Activated T-cell treated with anti-CD3 and anti-CD28 coated beads for 4 hours (primary cell): ENCODE results near the gene GADD45G.

Experiments
- DNase-seq: peaks from one replicate; pipeline ENCODE4 v3.0.0-alpha.2; 2020

GADD45G gene, protein sequence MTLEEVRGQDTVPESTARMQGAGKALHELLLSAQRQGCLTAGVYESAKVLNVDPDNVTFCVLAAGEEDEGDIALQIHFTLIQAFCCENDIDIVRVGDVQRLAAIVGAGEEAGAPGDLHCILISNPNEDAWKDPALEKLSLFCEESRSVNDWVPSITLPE

DNA sequence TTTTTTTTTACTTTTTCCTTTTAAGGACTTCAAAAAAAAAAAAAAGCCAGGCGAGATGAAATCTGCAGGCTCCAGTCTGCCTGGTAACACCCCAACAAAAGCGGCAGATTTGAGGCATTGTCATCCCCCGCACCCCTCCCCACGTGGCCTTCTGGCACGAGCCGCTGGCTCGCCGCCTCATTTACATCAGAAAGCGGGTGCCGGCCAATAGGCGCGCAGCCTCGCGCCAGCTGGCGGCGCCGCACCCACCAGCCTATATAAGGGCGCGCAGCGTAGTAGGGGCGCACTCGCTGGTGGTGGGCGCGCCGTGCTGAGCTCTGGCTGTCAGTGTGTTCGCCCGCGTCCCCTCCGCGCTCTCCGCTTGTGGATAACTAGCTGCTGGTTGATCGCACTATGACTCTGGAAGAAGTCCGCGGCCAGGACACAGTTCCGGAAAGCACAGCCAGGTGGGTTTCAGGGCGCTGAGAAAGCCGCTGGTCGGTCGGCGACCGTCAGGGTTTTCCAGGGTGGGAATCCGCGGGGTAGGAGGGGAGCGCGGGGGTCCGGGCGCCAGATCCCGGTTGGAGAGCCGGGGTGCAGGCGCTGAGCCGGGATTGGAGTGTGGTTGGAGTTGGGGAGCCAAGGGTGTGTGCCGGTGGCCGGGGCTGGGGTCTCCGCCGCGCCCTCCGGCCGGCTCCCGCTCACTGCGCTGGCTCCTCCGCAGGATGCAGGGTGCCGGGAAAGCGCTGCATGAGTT, at the start of gene GADD45G:
GADD45G (plus strand) TSS at position 284 of the 736 bp plus-strand sequence; CDS start at position 394, 110 bp downstream.
- peak; percentile 83 for DNase-seq

DNA sequence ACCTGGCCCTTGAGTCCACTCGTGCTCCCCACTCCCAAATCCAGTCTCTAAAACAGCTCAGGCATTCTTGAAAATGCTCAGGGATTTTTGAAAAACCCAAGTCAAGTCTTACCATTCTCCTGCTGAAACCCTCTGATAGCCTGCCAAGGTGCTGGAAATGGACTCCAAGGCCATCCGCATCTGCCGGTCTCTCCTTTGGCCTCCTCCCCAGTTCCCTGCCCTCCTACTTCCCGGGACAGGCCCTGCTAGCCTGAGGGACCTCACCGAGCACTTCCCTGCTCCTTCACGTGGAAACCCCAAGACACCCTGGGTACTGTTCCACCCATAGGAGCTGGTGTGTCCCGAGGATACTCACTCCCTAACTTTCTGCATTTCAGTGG, 49.8 kb upstream of the GADD45G start:
- no peak for DNase-seq

DNA sequence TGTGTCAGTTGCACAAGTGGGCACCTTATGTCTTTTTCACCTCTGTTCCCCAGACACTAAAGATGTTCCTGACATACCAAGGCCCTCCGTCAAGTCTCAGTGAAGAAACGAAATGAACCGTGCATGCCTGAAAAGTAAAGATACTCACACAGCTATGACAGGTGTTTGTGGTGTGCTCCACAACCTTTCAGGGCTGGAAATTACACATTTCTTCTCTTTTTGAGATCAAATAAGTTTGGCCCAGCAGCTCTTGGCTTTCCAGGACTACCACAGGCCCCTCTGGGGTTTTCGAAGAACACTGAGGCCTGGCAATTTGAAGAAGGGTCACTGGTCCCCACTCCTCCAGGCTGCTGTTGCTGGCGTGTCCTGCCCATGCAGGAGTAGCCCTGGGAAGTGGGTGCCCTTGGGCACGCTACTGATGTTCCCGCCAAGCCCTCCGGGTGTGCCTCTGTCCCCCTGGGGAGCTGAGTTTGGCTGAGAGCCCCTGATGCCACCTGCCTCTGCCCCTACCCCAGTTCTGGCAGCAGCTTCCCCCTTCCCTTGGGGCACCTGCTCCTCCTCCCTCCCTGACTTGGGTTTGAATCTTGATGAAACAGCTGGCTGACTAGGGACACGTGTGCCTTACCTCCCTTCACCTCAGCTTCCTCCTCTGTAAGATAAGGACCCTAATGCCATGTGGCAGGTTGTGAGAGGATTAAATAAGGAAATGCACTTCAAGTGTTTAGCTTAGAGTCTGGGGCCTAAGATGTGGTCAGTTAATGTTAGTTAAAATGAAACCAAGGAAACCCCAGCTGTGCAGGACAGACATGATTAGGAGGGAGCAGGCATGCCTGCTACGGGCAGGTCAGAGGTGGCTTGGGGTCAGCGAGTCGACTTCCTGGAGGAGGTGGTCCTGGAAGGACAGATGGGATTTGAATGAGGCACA, 49.1 kb upstream of the GADD45G start:
- no peak for DNase-seq

DNA sequence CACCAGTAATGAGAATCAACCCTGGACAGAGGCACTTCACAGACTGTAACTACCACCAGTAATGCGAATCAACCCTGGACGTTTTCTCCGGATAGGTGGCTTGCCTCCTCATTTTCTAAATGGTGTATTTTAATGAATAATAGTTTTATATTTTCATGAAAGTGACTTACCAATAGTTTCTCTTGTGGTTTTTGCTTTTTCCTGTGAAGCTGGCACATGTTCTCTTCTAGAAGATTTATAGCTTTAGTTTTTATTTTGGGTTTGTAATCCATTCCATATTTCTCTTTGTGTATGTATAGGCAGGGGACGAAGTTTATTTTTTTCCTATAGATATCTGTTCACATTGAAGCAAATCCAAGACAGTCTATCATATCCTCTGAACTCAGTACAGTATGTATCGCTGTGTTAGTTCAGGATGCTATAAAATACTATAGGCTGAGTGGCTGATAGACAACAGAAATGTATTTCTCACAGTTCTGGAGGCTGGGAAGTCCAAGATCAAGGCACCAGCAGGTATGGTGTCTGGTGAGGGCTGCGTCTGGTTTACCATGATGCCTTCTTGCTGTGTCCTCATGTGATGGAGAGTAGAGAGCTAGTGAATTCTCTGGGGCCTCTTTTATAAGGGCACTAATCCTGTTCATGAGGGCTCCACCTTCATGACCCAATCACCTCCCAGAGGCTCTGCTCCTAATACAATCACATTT, 46.5 kb upstream of the GADD45G start:
- no peak for DNase-seq

DNA sequence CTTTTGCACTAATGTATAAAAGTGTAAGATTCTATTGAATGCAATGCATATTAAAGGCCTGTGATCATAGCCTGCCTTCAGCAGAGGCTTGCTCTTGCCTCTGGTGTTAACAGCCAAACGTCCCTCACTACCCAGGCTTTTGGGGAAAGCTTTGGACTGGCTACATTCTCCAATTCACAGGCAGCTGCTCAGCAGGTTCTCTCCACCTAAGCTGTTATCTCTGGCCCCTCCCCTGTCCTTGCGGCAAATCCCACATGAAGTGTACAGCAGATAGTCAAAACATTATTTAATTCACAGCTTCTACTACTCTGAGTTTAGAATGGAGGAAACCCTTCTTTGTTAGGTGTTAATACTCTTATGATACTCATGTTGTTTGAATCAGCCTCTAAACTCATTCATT, 45.9 kb upstream of the GADD45G start:
- DNase-seq, result no peak

DNA sequence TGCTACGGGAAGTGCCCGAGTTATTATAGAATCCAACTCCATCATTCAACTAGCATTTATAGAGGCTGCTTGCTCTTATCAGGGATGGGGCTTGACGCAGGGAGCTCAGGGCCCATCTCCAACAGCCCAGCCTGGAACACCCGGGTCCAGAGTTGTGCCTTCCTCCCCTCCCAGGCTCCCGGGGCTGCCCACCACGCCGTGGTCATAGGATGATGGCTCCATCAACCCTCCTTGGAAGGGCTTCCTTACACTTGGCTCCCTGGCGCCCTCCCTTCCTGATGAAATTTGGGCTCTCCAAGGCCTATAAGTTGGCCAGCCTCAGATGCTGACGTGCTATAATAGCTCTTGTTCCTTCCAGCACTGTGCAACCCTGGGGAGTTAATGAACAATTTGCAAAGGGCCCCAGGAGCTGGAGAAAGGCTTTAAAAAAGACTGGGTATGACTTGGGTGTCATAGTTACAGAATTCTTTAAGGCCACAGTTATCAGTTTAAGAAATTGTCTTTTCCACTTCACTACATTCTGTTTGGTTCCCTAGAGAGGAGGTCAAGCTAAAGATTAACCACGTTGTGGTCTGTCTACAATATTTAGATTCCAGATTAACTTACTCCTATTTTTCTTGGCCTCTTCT, 42.5 kb upstream of the GADD45G start:
- DNase-seq, result no peak

DNA sequence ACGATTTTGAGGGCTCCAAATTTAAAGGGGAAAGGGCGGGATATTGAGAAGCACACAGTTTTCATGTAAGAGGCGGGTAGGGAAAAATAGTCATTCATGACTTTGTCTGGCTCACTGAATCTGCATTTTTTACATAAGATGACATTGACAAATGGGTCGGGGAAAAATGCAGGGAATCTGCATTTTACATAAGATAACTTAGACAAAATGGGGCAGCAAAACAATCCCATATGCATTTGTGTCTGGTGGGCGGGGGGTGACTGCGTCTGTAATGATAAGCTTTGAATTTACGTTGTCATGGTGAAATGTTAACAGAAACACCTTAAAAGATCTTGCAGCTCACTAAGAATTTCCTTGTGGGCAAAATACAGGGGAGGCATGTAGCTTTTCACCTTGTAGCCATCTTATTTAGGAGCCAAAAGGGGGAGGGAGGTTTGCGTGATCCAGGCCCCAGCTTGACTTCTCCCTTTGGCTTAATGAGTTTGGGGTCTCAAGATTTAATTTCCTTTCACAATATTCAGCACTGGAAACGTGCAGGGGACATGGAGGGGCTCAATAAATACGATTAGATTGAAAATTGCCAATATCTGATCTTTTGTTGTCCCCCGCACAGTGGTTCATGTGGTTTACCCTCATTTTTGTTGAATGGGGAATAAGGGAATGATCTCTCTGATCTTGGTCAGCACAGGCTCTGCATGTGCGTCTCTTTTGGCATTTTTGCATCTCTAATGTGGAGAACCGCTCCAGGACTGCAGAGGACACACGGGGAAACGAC, 41.1 kb upstream of the GADD45G start:
- DNase-seq, result no peak

DNA sequence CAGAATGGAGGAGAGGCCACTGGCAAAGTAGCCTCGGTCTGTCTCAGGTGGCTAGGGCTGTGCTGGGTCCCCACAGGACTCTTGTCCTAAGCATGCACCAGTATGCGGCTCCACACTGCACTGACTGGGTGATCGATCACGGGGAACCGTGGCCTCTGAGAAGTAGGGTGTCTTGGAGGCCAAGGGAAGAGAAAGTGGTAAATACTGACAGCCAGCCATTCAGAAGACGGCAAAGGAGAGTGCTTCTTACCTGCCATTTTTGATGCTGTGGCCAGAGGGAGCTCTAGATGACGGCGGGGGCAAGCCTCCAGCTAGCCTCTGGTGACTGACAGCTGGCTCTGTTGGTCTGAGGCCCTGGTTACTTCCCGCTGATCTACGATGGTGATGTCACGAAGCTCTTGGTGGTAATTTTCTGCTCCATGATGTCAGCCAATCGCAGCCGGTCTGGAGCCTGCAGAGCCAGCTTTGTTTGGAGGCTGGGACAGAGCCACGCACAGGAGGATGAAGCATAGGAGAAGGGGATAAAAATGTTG, 40.4 kb upstream of the GADD45G start:
- DNase-seq, result no peak

DNA sequence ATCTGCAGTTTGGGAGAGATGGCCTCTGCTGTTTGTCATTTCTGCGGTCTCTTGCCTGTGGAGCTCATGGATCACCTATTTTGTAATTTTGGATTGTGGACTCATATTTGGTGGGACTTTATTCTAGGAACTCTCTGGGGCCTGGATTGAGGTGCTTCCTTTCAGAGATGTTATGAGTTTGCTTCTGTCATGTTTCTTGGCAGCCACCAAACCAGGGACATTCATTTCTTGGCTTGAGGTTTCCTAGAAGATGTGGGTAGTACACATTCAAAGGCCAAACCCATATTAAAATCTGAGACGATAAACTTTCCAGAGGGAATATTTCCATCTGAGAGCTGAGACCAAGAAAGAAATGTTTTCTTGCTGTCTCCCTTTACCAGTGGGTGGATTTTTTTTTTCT, 37.2 kb upstream of the GADD45G start:
- no peak for DNase-seq

DNA sequence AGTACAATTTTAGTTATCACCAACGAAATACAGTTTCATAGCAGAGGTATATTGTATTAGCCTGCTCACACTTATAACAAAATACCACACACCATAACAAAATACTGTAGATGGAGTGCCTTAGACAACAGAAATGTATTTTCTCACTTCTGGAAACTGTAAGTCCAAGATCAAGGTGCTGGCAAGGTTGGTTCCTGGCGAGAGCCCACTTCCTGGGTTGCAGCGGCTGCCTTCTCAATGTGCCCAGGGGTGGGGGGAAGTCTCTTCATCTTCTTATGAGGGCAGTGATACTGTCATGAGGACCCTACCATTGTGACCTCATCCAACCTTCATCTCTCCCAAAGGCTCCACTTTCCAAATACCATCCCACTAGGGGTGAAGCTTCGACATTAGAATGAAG, 30.5 kb upstream of the GADD45G start:
- no peak for DNase-seq

DNA sequence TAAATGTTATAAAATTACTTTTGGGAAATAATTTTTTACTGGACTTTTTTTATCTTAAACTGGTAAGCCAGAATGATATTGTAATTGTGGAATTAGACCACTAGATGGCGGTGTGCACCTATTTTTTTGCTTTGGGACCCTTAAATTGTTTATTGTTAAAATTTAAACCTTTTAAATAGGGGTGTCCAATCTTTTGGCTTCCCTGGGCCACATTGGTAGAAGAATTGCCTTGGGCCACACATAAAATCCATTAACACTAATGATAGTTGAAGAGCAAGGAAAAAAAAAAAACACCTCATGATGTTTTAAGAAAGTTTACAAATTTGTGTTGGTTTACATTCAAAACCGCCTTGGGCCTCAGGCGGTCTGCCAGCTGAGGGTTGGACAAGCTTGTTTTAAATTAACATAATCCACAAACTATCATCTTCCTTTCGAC, 28.4 kb upstream of the GADD45G start:
- DNase-seq, result no peak

DNA sequence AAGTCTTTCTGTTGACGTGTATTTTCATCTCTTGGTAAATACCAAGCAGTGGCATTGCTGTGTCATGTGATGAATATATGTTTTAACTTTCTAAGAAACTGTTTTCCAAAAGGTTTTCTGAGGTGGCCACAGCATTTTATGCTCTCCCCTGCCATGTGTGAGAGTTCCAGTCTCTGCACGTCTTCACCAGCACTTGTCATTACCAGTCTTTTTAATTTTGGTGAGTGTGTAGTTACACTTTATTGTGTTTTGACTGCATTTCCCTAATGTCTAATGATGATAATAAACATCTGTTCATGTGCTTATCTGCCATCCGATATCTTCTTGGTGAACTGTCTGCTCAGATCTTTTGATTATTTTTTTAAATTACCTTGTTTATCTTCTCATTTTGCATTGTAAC, 27.4 kb upstream of the GADD45G start:
- DNase-seq, result no peak

DNA sequence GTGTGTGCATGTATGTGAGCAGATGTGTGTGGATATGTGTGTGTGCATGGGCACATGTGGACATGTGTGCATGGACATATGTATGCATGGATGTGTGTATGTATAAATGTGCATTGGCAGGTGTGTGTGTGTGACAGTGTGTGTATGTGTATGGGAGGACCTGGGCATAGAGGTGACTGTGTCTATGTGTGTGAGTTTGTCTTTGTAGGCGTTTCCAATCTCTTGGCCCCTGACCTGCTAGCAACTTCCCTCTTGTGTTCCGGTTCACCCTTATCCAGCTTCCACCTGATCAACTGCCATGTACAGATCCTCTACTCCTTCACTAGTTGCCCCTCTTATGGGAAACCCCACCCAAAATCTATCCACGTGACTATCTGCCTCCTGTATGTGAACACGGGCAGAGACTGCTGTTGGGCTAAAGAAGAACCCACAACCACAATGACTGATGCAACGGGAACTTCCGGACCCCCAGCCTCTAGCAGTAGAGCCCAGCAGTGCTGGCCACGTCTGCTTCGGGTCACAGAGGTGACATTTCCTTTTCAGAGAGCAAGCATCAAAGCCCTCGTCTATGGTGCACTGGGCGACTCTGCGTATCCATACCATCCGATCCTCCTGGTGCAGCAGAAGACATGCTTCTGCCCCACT, 24.9 kb upstream of the GADD45G start:
- no peak for DNase-seq

DNA sequence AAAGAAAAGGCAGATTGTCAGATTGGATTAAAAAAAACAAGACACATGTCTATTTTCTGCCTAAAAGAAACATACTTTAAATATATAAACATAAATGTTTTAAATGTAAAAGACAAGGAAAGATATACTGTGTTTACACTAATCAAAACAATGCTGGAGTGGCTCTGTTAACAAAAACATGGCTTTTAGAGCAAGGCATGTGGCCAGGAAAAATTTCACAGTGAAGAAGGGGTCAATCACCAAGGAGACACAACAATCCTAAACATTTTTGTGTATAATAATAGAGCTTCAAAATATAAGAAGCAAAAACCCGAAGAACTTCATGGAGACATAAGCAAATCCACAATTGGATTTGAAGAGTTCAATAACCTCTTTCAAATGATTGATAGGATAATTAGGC, 18.5 kb upstream of the GADD45G start:
- no peak for DNase-seq

DNA sequence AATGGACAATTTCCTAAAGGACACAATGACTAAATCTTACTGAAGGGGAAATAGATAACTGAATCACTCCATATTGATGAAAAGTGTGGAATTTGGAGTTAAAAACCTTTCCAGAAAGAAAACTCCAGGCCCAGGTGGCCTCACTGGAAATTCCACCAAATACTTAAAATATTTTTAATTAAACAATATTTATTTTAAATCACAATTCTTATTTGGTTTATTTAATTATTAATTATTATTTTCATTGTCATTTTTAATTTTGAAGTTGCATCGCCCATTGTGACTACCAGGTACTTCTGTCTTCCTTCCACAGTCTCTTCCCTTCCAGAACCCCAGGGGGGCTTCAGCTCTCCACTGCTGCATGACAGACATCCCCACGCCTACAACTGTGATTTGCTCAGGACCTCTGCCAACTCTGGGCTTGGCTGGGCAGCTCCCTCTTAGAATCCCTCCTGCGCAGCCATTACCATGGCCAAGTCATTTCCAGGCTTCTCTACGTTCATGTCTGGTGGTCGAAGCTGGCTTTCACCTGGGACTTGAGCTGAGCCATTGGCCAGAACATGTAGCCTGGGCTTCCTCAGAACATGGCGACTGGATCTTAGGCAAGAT, 16.4 kb upstream of the GADD45G start:
- DNase-seq, result no peak

DNA sequence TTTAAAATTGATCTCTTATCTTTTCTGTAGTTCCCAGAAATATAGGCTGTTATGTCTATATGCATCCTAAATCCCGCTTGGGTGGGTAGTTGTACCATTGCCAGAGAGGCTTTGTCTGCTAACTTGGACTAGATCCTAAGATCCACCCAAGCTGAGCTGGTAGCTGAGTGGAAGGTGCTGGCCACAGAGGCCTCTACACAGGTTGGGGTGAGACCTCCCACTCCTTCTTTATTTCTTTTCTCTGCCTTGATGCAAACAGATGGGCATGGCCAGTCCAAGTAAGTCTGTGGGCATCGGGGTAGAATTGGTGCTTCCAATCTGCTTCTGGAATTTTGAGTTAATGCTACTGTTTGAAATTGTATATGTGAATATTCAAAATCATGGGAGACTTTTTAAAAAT, 14.4 kb upstream of the GADD45G start:
- DNase-seq, result no peak

DNA sequence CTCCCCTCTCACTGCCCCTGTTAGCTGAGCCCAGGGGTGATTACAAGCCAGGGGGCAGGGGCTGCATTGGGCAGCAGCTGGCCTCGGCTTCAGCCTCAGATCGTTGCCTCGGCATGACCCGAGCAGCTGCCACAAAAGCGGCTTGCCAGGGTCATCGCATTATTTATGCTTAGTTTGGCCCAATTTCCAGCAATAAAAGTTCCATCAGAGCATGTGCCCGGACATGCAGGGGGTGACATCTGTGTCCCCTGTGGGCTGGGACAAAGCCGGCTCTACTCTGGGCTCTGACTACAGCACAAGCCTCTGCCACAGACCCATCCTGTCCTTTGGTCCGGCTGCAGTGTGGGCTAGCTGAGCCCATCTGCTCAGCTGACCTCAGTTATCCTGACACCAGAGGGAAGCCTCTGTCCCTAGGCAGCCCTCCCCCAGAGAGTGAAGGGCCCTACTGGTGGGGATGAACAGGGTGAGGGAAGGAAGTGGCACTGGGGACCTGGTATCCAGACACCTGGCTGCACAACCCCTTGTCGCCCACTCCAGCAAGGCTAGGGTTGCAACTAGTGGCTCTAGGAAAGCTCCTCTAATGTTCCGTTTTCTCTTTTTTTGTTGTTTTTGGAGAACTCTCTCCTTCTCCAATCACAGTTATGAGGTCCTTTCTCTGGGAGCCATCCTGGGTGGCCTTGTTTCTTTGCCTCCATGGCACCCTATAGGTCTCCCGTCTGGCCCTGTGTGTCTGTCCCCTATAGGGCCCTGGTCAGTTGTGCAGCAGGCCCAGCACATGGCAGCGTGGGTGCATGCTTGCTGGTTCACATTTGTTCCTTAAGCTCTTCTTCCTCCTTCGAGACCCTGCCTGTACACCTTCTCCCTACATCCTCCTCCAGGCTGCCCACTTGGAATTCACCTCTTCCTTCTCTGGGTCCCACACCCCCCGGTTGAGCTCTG, 13.3 kb upstream of the GADD45G start:
- no peak for DNase-seq

DNA sequence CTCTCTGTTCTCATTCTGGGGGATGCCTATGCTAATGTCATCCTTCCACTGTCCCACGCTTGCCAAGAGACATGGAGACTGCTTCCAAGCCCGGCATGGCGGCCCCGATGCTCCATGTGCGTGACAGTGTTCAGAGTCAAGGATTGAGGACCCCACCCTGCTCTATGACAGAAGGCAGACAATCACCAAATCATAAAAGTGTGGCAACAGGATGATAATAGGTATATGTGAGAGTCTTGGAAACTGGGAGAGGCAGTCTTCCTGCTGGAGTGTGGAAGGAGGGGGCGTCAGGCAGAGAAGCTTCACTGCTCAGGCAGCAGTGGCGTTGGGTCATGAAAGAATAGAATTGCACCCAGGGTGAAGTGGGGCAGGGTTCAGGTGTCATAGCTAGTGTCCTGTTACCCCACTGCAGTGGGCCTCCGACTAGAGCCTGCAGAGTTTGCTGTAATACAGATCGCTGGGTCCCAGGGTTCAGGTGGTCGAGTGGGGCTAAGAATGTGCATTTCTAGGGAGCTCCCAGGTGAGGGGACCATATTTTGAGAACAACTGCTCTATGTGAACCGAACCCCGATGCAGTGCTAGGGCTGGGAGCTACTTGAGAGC, 12.5 kb upstream of the GADD45G start:
- DNase-seq, result no peak
